Esophagus squamous epithelium (tissue), 4 donors: ENCODE results near the gene MRPS27.

Experiments used
- POLR2A ChIP-seq, 4 donors: fragments of 450-650 bp; IDR thresholded peaks; one replicate each; pipeline ENCODE4 v1.6.1; 2017; ENCODE audit warnings: antibody characterized with exemption in 4 of 4, mild to moderate bottlenecking in 4 of 4, moderate library complexity in 3 of 4
- TF ChIP-seq, protein P1 (sequence below), 6 experiments: fragments of 450-650 bp in 4 of 6; fragments of 200-600 bp in 2 of 6; sonication (generic) in 2 of 6; IDR thresholded peaks; one replicate each; pipeline ENCODE4 v1.5.1; 2016 to 2019; ENCODE audit warnings: antibody characterized with exemption in 6 of 6, mild to moderate bottlenecking in 4 of 6, moderate library complexity in 4 of 6

DNA sequence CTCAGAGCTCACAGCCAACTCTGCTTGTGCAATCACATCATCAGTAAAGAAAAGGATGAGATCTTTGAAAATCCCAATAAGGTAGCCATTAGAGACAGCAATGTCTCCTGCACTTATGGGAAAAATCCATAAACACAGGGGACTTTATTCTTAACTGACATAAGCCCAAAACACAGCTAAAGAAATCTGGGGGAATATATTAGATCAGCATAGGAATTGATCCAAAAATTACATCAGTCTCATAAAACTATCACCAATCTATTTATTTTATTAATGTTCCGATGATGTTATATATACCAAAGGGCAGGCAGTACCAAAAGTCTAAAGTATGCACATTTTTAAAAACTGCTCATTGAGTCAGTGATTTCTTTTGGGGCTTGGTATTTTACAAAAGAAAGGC is 6.9 kb downstream of the MRPS27 start:
- TF ChIP-seq, protein P1, sequence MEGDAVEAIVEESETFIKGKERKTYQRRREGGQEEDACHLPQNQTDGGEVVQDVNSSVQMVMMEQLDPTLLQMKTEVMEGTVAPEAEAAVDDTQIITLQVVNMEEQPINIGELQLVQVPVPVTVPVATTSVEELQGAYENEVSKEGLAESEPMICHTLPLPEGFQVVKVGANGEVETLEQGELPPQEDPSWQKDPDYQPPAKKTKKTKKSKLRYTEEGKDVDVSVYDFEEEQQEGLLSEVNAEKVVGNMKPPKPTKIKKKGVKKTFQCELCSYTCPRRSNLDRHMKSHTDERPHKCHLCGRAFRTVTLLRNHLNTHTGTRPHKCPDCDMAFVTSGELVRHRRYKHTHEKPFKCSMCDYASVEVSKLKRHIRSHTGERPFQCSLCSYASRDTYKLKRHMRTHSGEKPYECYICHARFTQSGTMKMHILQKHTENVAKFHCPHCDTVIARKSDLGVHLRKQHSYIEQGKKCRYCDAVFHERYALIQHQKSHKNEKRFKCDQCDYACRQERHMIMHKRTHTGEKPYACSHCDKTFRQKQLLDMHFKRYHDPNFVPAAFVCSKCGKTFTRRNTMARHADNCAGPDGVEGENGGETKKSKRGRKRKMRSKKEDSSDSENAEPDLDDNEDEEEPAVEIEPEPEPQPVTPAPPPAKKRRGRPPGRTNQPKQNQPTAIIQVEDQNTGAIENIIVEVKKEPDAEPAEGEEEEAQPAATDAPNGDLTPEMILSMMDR (IDR thresholded peaks at IDR 0.05): no peak
- TF ChIP-seq POLR2A (IDR thresholded peaks at IDR 0.05): no peak
